Body of pancreas (tissue), 4 donors: Measurements from ENCODE around the gene NKX1-2.

Experiments
- POLR2A ChIP-seq, 3 donors: fragments of 450-650 bp; IDR thresholded peaks; one replicate each; pipeline ENCODE4 v1.6.1; 2016; ENCODE audit warnings: antibody characterized with exemption in 3 of 3, mild to moderate bottlenecking in 2 of 3
- TF ChIP-seq, protein P1 (sequence below), 7 experiments: fragments of 450-650 bp in 4 of 7; fragments of 200-600 bp in 3 of 7; sonication (generic) in 3 of 7; IDR thresholded peaks; one replicate each; pipeline ENCODE4 v1.5.1; 2016 to 2019; ENCODE audit warnings: antibody characterized with exemption in 7 of 7

- TF ChIP-seq, protein P1, sequence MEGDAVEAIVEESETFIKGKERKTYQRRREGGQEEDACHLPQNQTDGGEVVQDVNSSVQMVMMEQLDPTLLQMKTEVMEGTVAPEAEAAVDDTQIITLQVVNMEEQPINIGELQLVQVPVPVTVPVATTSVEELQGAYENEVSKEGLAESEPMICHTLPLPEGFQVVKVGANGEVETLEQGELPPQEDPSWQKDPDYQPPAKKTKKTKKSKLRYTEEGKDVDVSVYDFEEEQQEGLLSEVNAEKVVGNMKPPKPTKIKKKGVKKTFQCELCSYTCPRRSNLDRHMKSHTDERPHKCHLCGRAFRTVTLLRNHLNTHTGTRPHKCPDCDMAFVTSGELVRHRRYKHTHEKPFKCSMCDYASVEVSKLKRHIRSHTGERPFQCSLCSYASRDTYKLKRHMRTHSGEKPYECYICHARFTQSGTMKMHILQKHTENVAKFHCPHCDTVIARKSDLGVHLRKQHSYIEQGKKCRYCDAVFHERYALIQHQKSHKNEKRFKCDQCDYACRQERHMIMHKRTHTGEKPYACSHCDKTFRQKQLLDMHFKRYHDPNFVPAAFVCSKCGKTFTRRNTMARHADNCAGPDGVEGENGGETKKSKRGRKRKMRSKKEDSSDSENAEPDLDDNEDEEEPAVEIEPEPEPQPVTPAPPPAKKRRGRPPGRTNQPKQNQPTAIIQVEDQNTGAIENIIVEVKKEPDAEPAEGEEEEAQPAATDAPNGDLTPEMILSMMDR (IDR thresholded peaks at IDR 0.05), result no peak
- no peak for TF ChIP-seq POLR2A (IDR thresholded peaks at IDR 0.05)
These were observed 30.2 kb downstream of the NKX1-2 start for GRCh38 chr10:124419635-124420034.
